GM19467 (cell line): ENCODE results near the gene ZNF777.
"Not testable (repeated sequence)": the region's sequence is repeated elsewhere in the genome, so short reads cannot be mapped to it uniquely, and the experiment has no call there.

Experiments used
- ATAC-seq: cut with Tn5 transposase; IDR thresholded peaks from one replicate; pipeline ENCODE4 v1.9.1; 2021; ENCODE audit warnings: mild to moderate bottlenecking, moderate library complexity; ENCODE audit not compliant: unreplicated experiment

Gene ZNF777

DNA sequence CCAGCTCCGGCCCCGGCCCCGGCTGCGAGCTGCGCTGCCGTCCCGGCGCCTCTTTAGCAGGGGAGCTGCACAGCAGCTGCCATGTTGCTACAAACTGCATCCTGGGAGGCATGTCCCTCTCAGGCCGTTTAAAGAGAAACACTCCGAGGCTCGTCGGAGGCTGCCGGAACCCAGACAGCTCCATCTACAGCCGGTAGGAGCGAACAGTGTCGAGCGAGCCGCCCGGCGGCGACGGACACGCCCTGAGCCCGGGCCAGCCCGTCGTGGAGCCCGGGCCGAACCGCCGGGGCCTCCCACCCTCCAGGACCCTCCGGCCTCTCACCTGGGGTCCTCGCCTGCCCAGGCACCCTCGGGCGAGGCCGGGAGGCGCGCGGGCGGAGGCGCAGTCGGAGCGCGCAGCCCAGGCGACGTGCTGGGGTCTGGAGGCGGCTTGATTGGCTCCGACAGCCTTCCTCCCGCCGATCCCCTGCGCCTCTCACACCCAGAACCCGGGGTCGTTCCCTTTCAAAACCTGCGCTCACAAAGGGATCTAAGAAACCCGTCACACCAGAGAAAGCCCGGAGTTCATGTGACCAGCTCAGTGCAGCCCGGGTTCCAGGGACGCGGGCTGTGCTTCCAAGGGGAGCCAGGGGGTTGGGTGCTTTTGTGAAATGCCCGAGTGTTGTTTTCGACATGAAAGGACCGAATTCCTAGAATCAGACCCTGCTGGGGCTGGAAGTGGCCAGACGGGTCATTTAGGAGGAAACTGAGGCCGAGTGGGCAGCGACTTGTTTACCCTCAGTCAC, at the start of gene ZNF777:
TSS of gene ZNF777 (minus strand) at position 570 of the 785 bp plus-strand sequence. CDS start 5,040 bp downstream, outside the sequence.
- peak; percentile 97 for ATAC-seq

DNA sequence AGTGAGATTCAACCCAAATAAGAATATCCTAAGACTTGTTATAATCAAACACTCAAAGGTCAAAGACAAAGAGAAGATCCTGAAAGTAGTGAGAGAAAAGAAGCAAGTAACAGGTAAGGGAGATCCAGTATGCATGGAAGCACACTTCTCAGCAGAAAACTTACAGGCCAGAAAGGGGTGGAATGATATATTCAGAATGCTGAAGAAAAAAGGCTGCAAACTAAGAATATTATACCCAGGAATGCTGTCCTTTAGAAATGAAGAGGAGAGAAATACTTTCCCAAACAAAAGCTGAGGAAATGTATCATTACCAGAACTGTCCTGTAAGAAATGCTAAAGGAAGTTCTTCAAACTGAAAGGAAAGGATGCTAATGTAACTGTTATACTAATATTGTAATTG, 49.4 kb upstream of the ZNF777 start:
- ATAC-seq: no peak

GRCh38 chr7:149509774-149510173, 48.9 kb upstream of the ZNF777 start:
- ATAC-seq: no peak

- ATAC-seq: no peak
Measured at GRCh38 chr7:149505551-149505950, 44.7 kb upstream of the ZNF777 start.

GRCh38 chr7:149501651-149502050, 40.8 kb upstream of the ZNF777 start:
- ATAC-seq: no peak

DNA sequence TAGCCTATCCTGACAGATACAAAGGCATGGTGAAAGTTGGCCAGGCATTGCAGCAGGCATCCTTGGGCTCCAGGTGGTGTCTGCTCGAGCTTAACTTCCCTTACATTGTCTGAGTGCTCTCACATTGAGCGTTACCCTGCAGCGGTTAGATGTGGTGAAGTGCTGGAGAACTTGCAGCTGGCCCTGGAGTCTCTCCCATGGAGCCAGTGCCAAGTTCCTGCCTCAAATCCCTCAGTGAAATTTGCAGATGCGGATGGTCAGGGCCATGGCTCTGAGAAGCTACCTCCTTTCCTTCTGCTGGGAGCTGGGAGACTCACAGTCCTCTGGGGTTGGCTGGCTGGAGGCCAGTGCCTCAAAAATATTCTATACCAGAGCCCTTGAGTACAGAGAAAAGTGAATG, 40.0 kb upstream of the ZNF777 start:
- ATAC-seq: no peak

DNA sequence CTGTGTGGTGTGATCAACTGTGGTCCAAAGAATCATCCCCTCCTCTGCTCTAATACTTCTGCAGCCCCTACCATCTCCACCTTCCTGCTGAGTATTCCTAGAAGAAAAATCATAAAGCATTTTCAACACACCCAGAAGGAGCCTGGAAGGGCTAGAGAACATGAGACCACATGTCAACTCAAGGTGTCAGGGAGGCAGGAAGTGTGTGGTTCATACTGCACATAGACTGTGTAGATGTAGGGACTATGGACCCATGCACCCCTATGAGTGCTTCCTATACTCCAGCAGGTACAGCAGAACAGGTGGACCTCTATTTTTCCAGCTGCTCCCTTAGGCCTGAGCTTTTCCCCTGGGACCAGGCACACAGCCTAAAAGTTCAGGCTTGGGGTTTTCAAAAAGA, 39.3 kb upstream of the ZNF777 start:
- ATAC-seq: no peak

DNA sequence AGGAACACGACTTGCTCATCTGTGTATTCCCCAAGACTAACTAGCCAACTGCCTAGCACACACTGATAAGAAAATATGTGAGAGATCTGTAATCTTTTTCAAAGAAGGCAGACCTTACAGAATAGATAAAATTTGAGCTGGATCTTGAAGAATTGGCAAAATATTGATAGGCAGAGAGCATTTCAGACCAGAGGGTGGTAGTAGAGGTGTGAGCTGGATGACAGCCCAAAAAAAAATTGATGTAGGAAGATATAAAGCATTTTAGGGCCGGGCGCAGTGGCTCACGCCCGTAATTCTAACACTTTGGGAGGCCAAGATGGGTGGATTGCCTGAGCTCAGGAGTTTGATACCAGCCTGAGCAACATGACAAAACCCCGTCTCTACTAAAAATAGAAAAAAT, 37.9 kb upstream of the ZNF777 start:
- ATAC-seq: no peak

GRCh38 chr7:149497467-149498261, 36.8 kb upstream of the ZNF777 start, which contains the start of gene ZNF746:
Gene ZNF746, minus strand, starts transcription at chr7:149497809. Its CDS starts 273 bp downstream, at chr7:149497536.
- ATAC-seq: peak; percentile 94

- peak; percentile 40 for ATAC-seq
Measured at GRCh38 chr7:149496642-149497391, 36.0 kb upstream of the ZNF777 start.

DNA sequence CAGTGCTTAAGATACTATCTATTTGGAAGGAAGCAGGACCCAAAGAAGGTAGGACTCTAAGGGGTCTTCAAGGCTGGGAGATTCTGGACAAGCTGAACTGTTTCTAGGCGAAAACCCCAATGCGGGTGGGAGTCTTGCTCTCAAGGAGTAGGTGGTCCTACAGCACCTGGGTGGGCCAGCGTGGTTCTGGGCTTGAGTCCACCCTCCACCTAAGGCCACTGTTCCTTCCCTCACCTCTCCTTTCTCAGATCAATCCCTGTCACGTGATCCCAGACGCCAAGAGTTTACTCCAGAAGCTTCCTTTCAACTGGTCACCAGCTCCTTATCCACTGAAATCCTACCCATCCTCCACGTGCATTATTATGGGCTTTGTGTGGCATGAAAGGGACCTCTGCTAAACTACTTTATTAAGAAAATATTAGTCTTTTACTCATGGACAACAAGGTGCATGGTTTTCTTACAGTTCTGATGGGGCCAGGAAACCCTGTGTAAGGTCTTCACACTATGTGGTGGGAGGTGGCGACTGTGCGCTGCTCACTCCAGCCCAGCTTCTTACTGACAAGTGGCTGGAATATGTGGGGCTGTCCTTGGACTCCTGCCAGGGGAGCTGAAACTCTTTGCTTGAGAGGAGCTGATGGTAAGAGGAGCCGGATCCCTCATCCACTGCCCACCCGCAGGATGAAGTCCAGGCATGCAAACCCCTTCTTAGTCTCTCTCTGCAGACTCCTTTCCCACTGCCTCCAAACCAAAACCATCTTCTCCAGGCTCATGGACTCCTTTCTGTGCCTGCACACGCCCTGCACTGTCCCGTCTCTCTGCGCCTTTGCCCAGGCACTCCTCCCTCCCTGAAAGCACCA, 35.2 kb upstream of the ZNF777 start:
- no peak for ATAC-seq

DNA sequence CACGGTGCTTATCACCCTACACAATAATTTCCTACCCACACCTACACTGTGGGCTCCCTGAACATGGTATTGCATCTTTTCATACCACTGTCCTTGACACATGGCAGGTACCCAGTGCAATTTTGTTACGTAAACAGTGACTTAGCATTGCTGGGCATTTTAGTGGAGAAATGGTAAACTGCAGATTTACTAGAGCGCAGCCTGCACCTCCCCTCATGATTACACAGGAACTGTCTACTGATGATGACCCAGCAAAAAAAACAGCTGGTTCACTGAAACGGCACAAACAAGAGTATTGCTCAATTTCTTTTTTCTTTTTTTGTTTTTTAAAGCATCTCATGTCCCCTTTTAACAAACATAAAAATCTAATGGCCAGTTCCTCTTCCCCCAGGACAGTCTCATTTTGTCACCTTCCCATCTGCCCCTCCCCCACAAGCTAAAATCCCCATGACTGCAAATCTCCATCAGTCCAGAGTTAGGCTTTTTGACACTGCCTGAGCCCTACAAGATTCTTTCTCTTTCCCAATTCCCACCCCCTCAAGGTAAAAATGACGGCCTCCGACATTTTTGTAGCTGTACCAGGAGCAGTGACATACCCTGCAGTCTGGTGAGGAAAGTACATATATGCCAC, 34.0 kb upstream of the ZNF777 start:
- ATAC-seq: no peak

GRCh38 chr7:149493975-149494374, 33.1 kb upstream of the ZNF777 start:
- ATAC-seq: not testable (repeated sequence)

DNA sequence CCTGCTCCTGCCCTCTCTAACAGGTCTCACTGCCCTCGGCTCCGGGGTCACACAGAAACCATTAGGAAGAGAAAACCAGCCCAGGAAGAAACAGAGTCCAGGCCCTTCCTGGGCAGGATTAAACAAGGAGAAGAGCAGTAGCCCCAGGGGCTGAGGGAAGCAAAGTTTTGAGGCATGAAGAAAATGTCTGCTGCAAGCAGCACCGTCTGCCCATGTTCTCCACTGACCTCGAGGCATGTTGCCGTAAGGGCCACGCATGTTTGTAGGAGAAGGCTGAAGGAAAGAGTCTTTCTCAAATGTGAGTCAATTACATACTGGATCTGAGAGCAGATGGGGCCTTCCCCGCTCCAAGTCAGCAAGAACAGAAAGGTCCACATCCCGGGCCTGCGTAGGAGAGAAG, 32.5 kb upstream of the ZNF777 start:
- no peak for ATAC-seq

DNA sequence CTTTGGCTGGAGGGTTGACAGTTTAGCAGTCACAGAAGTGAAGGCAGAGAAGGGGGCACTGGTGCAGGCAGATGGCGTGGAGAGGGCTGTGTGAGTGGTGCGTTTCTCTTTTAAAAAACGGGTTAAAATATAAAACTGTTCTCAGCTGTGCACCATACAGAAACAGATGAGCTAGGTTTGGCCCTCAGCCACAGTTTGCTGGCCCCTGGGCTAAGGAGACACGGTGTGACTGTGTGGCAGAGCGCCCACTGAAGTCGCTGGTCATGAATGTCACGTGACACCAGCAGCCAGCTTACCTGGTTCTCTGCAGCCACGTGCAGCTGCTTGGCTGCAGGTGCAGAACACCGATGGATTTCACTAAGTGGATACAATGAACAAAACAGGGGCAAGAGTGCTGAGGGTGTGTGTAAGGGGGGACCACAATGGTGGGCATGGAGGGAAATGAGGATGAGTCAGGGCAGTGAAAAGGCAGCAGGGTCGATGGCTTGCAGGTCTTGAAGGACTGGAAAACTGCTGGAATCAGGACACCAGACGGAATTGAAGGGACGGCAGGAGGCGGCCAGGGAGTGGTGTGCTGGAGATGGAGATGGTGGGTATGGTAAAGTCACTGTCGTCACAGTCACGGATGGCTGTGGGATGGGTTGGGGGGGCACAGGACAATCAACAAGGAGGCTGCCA, 29.4 kb upstream of the ZNF777 start:
- no peak for ATAC-seq

DNA sequence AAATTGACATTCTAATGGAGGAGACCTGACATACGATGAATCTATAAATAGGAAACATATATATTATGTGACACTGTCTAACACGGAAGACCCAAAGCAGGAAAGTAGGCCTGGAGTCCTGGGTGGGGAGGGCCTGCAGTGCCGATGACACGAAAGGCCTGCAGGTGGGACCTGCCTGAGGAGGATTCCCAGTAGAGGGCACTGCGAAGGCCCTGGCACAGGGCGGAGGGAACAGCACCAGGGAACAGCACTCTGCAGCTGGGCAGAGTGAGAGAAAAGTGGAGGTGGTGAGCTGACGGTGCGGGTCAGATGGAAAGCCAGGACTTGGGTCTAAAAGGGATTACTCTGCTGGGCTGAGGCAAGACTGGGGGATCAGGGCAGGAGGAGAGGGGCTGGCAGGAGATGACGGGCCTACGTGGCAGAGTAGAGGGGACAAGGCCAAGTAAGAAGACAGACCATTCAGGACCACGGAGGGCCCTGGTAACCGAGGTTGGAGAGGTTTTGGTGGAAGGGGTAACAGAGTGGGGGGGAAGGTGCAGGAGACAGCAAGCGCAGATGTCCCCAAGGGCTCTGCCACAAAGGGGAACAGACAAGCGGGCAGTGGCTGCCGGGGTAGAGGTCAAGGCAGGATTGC, 28.6 kb upstream of the ZNF777 start:
- no peak for ATAC-seq

DNA sequence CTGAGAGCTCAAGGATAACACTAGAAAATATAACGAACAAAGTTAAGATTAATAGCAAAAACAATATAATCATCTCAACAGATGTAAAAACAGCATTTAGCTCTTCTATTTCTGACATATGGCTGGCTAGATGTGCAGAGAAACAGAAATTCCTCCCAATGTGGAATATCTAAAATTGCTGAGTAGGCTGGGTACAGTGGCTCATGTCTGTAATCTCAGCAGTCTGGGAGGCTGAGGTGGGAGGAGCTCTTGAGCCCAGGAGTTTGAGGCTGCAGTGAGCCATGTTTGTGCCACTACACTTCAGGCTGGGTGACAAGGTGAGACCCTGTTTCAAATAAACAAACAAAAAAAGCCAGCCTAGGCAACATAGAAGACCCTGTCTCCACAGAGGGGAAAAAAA, 18.7 kb upstream of the ZNF777 start:
- ATAC-seq: no peak

- ATAC-seq: no peak
Measured at GRCh38 chr7:149478754-149479153, 17.9 kb upstream of the ZNF777 start.
